ENCODE results near the gene FGF10.

DNA sequence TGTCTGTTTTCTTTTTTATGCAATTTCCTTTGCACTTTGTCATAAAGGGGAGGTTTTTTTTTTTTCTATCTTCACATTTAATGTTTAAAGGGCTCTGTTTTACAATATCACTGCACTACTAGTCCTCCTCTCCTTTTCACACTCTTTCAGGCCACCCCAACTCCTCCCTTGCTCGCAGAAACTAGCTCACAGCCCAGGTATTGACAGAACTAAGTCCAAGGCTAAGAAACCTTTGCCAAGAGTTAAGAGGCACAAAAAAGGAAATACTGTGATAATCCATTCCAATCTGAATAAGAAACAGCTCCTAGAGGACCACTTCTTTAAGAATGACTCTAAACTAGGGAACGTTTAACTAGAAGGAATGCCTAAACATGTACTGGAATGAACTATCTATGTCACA, 1.1 kb upstream of the FGF10 start:
- TF ChIP-seq EZH2 (IDR thresholded peaks at IDR 0.05; ENCODE audit: low read length, missing control alignments), result no peak
- TF ChIP-seq, protein P1, sequence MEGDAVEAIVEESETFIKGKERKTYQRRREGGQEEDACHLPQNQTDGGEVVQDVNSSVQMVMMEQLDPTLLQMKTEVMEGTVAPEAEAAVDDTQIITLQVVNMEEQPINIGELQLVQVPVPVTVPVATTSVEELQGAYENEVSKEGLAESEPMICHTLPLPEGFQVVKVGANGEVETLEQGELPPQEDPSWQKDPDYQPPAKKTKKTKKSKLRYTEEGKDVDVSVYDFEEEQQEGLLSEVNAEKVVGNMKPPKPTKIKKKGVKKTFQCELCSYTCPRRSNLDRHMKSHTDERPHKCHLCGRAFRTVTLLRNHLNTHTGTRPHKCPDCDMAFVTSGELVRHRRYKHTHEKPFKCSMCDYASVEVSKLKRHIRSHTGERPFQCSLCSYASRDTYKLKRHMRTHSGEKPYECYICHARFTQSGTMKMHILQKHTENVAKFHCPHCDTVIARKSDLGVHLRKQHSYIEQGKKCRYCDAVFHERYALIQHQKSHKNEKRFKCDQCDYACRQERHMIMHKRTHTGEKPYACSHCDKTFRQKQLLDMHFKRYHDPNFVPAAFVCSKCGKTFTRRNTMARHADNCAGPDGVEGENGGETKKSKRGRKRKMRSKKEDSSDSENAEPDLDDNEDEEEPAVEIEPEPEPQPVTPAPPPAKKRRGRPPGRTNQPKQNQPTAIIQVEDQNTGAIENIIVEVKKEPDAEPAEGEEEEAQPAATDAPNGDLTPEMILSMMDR (conservative IDR thresholded peaks at IDR 0.05 in 1 of 2, IDR thresholded peaks at IDR 0.05 in 1 of 2; ENCODE audit: low read depth in 1 of 2, low read length in 2 of 2), result no peak

Measured in fibroblast of lung (primary cell).